HG03342 (cell line): ENCODE data around the gene FSHR.

Experiments used
- ATAC-seq: cut with Tn5 transposase; IDR thresholded peaks from one replicate; pipeline ENCODE4 v1.9.1; 2021; ENCODE audit warnings: mild to moderate bottlenecking, moderate library complexity; ENCODE audit not compliant: unreplicated experiment

The FSHR gene, protein sequence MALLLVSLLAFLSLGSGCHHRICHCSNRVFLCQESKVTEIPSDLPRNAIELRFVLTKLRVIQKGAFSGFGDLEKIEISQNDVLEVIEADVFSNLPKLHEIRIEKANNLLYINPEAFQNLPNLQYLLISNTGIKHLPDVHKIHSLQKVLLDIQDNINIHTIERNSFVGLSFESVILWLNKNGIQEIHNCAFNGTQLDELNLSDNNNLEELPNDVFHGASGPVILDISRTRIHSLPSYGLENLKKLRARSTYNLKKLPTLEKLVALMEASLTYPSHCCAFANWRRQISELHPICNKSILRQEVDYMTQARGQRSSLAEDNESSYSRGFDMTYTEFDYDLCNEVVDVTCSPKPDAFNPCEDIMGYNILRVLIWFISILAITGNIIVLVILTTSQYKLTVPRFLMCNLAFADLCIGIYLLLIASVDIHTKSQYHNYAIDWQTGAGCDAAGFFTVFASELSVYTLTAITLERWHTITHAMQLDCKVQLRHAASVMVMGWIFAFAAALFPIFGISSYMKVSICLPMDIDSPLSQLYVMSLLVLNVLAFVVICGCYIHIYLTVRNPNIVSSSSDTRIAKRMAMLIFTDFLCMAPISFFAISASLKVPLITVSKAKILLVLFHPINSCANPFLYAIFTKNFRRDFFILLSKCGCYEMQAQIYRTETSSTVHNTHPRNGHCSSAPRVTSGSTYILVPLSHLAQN

GRCh38 chr2:49154140-49154539 lies at the start of gene FSHR:
FSHR (minus strand) TSS chr2:49154515; CDS start chr2:49154417, 98 bp downstream.
- ATAC-seq: no peak

DNA sequence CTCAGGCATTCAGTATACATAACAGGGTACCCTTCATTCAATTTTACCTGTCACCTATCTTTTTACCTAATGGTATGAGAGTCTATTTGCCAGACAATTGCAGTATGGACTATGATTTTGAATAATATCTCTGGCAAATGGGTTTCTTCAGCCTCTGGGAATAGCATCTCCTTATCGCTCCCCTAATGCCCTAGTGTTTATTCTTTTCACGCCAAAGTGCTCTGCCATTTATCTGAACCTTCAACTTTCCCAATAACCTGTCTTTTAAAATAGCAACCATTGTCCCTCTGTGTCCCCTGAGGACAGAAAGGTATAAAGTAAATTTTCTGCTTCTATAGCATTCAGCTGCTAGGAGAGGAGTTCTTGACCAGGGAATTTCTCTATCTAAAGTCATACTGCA lies 45.0 kb upstream of the FSHR start:
- ATAC-seq: no peak

DNA sequence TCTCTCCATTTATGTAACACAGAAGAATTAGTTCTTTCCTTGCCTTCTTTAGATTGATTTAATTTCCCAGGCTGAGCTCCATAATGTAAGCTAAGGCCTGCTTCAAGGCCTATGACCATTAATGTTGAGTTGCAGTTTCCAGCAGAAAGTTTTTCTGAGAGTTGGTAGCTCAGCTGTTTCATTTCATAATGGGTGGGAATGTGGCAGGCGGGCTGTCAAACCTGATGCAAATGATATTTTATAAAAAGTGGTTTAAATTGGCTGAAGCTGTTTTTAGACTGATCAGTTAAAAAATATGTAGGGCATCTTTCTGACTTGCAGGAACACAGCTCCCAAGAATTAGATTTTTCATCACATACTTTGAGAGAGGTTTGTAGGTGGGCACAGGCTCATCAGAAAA lies 40.4 kb upstream of the FSHR start:
- ATAC-seq: no peak

GRCh38 chr2:49192036-49192435 lies 37.7 kb upstream of the FSHR start:
- ATAC-seq: no peak

DNA sequence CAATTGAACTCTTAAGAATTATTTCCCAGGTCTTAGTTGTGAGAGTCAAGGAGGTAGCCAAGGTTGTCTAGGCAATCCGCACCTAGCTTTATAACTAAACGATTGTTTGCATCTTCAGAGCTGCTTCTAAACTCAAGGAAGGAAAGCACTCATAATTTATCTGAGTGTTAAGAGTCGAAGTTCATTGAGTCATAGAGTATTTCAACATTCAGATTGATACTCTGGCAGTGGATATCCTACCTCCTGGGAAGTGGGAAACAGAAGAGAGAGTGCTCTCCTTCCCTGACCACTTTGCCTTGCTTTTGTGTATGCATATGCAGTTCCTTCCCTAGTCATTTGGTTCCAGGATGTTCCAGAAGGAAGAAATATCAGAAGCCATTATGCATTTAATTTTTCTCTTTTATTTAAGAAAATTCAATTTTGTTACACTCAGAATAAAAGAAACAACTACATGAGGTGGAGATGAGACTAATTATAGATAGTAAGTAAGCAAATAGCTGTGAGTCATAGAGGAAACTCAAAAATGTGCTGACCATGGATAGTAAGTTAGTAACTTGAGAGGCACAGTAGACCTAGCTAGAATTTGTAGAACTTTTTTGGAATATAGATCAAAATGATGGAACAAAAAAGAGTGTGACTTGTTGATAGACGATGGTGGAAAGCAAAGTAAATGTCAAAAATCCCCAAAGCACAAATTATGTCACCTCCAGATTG lies 35.4 kb upstream of the FSHR start:
- no peak for ATAC-seq

- ATAC-seq: no peak
These were observed 31.8 kb upstream of the FSHR start for GRCh38 chr2:49186050-49186648.

- no peak for ATAC-seq
These were observed 24.3 kb upstream of the FSHR start for GRCh38 chr2:49178656-49179055.

- ATAC-seq: no peak
These were observed 22.9 kb upstream of the FSHR start for GRCh38 chr2:49177194-49177593.

DNA sequence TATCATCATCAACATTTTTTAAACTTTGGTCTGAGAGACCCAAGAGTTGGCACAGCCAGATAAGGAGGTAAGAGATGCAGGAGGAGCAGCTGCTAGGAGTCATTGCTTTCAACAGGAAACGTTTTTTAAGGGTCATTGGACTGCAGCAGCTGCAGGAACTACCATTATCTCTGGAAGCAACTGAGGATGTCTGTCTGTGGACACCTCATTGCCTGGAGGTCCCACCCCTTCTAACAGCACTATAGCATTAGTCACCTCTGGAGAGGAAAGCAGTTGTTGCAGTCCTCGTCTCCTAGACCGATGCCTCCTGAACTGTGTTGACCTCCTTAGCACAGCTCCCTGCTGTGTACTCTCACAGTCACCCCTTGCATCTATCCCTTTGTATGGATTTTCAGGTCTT lies 21.5 kb upstream of the FSHR start:
- no peak for ATAC-seq

DNA sequence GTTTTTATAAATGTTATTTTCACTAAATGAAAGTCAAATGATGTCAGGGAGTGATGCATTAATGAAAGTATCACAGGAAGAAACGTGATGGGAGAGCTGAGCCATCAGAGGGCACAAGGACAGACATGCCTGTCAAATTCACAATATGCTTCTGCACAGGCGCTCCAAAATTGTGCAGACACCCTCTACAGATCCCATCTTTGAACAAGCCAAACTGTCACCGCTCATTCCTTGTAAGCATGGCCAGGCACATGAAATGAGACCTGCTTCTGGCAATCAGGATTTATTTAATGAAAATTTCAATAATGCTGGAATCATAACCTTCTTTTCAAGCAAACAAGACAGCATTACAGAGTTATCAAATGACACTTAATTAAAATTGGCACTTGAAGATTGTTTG lies 20.4 kb upstream of the FSHR start:
- no peak for ATAC-seq

- no peak for ATAC-seq
These were observed 12.8 kb upstream of the FSHR start for GRCh38 chr2:49167131-49167530.

GRCh38 chr2:49165662-49166061 lies 11.3 kb upstream of the FSHR start:
- ATAC-seq: no peak

DNA sequence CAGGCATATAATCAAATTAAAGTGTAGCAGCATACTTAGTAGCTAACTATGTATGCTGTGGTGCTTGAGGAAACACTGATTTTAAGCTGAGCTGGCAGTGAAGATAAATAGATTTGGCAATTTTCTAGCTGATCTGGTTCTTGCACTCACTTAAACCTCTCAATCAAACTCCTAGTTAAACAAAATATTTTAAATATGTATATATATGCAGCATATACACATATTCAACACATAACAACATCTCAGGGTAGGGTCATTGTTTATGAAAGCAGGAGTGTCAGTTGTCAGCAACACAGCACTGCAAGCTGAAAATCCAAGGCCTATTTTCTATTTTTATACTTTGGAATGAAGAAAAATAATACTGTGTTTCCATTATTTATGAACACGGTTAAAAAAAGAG lies 10.4 kb upstream of the FSHR start:
- no peak for ATAC-seq

- no peak for ATAC-seq
These were observed 7.8 kb upstream of the FSHR start for GRCh38 chr2:49162151-49162550.

DNA sequence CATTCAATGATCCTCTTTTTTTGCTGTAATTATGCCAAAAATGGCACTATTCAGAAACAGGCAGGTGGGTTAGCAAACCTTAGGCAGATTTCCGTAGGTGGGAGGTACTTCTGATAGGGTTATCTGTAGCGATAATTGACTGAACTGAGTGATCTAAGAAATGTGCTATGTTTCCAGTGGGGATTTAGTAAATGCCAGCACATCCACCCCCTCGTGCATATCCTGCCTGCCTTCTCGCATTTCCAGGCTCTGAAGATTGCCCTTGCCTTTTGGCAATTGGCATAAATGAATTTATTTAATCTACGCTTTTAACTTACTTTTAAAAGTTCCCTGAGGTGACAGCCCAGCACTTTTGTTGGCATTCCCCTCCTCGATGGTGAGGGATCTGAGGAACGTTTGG lies 576 bp upstream of the FSHR start:
- ATAC-seq: no peak

- ATAC-seq: no peak
These were observed 1.1 kb downstream of the FSHR start for GRCh38 chr2:49153252-49153651.

- ATAC-seq: no peak
These were observed 1.5 kb downstream of the FSHR start for GRCh38 chr2:49152824-49153223.

- no peak for ATAC-seq
These were observed 7.9 kb downstream of the FSHR start for GRCh38 chr2:49146401-49146800.

DNA sequence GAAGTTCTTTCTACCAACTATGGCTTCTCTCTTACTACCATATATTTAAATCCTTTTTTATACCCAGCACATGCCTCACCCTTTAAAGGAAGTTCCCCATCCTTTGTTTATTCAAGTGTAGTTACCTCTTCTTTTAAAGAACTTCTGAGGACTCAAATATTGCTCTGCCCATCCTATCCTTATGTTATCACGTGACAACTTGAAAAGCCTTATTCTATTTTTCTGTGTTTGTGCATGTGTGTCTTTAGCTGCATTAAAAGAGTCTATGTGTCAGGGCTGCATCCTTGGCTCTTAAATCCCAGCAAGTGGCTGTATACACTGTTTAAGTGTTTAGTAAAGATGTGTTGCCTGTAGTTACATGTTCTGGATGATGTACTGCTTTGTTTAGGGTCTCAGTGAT lies 22.5 kb downstream of the FSHR start:
- ATAC-seq: no peak

DNA sequence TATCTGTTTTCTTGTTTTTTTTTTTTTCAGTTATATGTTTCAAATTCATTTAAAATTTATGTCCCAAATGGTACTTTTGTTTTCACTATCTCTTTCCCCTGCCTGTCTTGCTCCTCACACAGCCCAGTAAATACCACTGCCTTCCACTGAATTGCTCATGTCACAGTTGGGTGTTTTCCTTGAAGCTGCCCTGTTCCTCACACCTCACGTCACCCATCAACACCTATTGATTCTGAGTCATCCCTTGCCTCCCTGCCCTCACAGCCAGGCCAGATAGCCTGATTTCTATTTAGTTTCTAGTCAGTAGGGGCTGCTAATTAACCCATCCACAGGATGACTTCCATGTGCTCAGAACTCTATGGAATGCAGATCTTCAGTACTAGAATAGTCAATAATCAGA lies 25.3 kb downstream of the FSHR start:
- ATAC-seq: peak; percentile 90

- ATAC-seq: no peak
These were observed 30.7 kb downstream of the FSHR start for GRCh38 chr2:49123600-49123999.
